Measurements from ENCODE around the gene ATXN7L2.

- no peak for TF ChIP-seq CTCF (IDR thresholded peaks at IDR 0.05; ENCODE audit: low read length)
- TF ChIP-seq EZH2 (optimal IDR thresholded peaks at IDR 0.05; ENCODE audit: low read depth, low read length), result no peak
Measured at GRCh38 chr1:109485001-109485400, 1.3 kb downstream of the ATXN7L2 start.

Measured in MM.1S (cell line).